Measurements from ENCODE around the gene CDH4.

GRCh38 chr20:61349447-61350165, 97.5 kb downstream of the CDH4 start:
- TF ChIP-seq CTCF (IDR thresholded peaks at IDR 0.05; ENCODE audit: insufficient read depth, low read depth, low read length) (no peak), EZH2 (IDR thresholded peaks at IDR 0.05; ENCODE audit: insufficient read depth, low read length) (no peak)

All from astrocyte (in vitro differentiated cells and primary cell).